Body of pancreas (tissue), 4 donors: Measurements from ENCODE around the gene DEFB123.
"Not testable (repeated sequence)": the region's sequence is repeated elsewhere in the genome, so short reads cannot be mapped to it uniquely, and the experiment has no call there.

Experiments used
- CTCF ChIP-seq, 7 experiments: fragments of 450-650 bp in 4 of 7; fragments of 200-600 bp in 3 of 7; sonication (generic) in 3 of 7; IDR thresholded peaks; one replicate each; pipeline ENCODE4 v1.5.1; 2016 to 2019; ENCODE audit warnings: antibody characterized with exemption in 7 of 7
- POLR2A ChIP-seq, 3 donors: fragments of 450-650 bp; IDR thresholded peaks; one replicate each; pipeline ENCODE4 v1.6.1; 2016; ENCODE audit warnings: antibody characterized with exemption in 3 of 3, mild to moderate bottlenecking in 2 of 3

DNA sequence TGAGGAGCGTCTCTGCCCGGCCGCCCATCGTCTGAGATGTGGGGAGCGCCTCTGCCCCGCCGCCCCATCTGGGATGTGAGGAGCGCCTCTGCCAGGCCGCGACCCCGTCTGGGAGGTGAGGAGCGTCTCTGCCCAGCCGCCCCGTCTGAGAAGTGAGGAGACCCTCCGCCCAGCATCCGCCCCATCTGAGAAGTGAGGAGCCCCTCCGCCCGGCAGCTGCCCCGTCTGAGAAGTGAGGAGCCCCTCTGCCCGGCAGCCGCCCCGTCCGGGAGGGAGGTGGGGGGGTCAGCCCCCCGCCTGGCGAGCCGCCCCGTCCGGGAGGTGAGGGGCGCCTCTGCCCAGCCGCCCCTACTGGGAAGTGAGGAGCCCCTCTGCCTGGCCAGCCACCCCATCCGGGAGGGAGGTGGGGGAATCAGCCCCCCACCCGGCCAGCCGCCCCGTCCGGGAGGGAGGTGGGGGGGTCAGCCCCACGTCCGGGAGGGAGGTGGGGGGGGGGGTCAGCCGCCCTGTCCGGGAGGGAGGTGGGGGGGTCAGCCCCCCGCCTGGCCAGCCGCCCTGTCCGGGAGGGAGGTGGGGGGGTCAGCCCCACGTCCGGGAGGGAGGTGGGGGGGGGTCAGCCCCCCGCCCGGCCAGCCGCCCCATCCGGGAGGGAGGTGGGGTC is 13.4 kb upstream of the DEFB123 start:
- not testable (repeated sequence) for TF ChIP-seq CTCF, POLR2A (IDR thresholded peaks at IDR 0.05)
